ENCODE data around the gene IGF2R.
A peak's percentile ranks its signal among the peaks of the same experiment; 100 is the strongest.
"Not testable (repeated sequence)": the region's sequence is repeated elsewhere in the genome, so short reads cannot be mapped to it uniquely, and the experiment has no call there.

The IGF2R gene, protein sequence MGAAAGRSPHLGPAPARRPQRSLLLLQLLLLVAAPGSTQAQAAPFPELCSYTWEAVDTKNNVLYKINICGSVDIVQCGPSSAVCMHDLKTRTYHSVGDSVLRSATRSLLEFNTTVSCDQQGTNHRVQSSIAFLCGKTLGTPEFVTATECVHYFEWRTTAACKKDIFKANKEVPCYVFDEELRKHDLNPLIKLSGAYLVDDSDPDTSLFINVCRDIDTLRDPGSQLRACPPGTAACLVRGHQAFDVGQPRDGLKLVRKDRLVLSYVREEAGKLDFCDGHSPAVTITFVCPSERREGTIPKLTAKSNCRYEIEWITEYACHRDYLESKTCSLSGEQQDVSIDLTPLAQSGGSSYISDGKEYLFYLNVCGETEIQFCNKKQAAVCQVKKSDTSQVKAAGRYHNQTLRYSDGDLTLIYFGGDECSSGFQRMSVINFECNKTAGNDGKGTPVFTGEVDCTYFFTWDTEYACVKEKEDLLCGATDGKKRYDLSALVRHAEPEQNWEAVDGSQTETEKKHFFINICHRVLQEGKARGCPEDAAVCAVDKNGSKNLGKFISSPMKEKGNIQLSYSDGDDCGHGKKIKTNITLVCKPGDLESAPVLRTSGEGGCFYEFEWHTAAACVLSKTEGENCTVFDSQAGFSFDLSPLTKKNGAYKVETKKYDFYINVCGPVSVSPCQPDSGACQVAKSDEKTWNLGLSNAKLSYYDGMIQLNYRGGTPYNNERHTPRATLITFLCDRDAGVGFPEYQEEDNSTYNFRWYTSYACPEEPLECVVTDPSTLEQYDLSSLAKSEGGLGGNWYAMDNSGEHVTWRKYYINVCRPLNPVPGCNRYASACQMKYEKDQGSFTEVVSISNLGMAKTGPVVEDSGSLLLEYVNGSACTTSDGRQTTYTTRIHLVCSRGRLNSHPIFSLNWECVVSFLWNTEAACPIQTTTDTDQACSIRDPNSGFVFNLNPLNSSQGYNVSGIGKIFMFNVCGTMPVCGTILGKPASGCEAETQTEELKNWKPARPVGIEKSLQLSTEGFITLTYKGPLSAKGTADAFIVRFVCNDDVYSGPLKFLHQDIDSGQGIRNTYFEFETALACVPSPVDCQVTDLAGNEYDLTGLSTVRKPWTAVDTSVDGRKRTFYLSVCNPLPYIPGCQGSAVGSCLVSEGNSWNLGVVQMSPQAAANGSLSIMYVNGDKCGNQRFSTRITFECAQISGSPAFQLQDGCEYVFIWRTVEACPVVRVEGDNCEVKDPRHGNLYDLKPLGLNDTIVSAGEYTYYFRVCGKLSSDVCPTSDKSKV (N-terminal part only)

DNA sequence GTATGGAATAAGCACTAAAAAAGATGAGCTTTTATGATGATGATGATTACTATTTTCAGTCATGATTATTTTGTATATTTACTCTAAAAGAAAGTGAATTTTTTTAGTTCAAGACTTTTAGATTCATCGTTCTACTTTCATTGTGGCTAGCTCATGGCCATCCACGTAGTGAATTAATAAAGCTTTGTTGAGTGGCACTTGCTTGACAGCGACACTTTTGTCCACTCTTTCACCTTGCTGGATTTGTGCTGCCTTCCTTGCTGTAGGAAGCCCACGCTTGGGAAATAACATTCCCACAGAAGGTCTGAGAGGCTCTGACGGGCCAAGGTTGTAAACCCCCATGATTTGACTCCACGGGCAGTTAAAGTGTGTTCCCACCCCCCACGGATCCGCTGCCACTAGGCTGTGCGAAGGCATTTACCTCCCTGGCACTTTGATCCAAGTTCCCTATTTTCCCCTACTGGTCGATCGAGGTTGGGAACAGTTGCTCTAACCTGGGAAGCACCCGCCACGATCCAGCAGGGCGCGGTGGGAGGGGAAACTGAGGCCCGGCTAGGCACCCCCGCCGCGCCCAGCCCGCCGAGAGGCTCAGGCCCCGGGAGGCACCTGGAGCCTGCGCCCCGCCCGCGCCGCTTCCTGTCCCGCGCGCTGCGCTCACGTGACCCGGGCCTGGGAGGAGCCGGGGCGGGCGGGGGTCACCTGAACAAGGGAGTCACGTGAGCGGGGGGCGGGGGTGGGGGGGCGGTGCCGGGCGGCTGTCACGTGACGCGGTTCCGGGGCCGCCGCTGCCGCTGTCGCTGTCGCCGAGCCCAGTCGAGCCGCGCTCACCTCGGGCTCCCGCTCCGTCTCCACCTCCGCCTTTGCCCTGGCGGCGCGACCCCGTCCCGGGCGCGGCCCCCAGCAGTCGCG, at the start of gene IGF2R:
TSS of gene IGF2R (plus strand) at position 788 of the 909 bp plus-strand sequence. CDS start 165 bp downstream, outside the sequence.
- peak; percentile 95 for DNase-seq

DNA sequence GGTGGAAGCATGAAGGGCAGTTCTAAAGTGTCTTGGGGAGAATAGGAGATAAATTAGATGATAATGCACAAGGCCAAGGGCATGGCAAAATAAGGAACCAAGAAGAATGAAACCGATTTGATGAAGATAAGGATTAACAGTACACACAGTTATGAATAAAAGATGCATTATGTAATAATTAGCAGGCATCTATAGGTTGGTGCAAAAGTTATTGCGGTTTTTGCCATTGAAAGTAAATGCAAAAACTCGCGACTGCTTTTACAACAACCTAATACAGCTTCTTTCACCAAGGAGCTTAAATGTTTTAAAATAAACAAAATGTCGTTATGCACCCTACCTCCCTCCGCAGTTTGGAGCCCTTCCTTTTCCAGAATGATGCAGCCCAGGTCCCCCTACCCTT, 49.1 kb upstream of the IGF2R start:
- DNase-seq = no peak

DNA sequence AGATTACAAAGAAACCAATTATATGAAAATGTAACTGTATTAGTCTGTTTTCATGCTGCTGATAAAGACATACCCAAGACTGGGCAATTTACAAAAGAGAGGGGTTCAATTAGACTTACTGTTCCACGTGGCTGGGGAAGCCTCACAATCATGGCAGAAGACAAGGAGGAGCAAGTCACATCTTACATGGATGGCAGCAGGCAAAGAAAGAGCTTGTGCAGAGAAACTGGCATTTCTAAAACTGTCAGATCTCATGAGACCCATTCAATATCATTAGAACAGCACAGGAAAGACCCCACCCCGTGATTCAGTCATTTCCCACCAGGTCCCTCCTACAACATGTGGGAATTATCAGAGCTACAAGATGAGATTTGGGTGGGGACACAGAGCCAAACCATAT, 44.7 kb upstream of the IGF2R start:
- DNase-seq = not testable (repeated sequence)

DNA sequence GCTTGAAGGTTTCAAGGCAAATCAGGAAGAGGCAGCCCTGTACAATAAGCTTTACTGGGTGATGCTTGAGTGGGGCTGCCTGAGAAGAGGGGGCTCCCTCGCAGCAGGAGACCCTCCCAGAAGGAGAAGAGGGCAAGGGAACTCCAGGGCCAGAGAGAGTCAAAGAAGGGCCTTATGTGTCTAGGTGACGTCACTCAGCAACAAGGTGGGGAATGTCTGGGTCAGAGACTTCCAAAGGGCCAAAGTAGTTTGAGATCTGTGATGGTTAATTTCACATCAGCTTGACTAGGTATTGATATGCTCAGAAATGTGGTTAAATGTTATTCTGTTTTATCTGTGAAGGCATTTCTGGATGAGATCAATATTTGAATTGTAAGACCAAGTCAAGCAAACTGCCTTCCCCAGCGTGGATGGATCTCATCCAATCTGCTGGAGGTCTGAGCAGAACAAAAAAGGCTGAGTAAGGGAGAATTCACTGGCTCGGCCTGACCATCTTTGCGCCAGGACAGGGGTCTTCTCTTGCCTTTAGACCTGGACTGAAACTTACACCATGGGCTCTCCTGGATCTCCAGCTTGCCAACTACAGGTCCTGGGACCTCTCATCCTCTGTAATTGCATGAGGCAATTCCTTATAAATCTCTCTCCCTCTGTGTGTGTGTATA, 42.2 kb upstream of the IGF2R start:
- DNase-seq = no peak

DNA sequence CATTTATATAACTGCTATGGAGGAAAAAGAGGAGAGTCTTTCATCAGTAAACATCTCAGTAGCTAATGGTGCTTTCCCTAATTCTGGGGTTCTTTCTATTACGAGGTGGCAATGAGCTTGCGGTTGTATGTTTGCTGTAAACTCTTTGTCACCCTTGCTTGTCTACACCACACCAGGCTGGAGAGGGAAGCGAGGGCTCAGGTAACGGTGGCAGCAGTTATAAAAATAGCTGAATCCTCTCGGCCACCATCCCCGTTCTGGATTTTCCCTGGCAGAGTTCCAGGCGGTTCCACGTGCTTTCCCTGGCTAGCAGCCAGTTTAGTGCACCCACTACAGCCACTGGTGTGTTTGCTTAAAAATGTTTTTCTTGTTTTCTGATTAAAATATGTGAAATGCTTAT, 39.1 kb upstream of the IGF2R start:
- peak; percentile 67 for DNase-seq

DNA sequence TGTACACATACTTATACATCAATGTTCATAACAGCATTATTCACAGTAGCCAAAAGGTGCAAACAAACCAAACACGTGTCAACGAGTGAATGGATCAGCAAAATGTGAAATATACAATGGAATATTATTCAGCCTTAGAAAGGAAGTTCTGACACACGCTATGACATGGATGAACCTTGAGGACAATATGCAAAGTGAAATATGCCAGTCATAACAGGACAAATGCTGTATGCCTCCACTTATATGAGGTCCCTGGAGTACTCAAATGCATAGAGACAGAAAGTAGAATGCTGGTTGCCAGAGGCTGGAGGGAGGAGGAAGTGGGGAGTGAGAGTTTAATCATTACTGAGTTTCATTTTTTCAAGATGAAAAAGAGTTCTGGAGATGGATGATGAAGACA, 37.8 kb upstream of the IGF2R start:
- DNase-seq = no peak

DNA sequence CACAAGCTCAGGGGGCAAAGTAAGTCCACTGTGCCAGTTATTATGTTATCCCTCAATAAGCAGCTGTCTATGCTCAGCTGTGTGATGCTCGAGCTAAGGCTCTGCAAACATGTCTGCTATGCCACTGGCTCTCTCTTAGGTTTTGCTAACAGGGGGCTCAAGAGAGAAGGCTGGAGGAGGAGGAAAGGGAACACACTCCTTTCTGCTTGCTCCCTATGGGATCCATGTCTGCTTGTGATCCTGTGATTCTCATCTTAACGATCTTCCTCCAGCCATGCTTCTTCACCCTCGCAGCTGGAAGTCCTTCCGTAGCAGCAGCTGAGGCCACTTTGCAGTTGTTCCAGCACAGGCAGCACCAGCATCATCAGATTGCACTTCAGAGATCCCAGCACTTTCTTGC, 37.0 kb upstream of the IGF2R start:
- no peak for DNase-seq

DNA sequence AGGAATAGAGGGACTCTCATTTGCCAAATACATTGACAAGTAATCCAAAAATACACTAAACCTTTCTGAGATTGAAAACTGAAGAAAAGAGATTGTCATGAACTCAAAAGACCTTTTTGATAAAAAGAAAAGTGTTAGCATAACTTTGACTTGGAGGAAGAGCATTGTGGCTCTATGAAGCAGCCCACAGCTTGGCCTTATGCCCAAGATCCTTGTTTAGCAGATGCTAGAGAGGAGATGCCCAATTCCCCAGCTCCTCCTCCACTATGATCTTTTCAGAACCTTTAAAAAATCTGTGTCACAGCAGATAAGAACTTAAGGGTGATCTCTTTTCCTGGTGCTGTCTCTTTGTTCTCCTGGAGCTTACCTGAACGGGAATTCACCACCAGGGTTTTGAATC, 35.8 kb upstream of the IGF2R start:
- no peak for DNase-seq

DNA sequence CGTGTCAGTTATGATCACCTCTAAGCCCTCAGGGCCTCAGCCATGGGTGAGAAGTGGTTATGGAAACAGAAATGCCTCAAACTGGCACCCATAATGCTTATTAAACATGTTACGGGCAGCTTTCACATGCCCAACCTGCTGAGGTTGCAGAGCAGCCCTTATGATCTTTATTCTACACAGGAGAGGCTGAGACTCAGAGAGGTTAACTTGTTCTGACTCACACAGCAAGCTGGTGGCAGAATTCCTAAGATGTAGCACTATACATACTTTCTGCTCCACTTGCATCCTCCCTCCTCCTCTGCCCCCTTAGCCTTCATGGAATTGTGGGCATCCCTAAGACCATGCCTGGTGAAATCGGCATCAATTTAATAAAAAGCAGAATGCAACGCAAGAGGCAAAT, 34.7 kb upstream of the IGF2R start:
- no peak for DNase-seq

DNA sequence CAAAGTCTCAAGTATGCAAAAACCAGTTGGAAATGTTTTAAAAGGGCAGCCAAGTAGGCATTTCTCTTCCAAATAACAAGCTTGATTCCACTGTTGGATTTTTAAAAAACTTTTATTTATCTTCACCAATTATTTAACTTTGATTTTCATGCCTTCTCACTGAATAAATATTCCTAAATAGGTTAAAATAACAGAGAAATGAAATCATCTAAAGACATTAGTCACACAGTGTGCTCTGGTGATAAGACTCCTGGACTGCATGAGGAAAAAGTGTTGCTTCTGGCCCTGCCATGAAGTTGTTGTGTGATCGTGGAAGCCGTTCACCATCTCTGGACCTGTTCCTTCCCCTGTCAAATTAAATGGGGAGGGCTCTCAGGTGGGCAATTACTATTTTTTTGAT, 33.8 kb upstream of the IGF2R start:
- DNase-seq = no peak

DNA sequence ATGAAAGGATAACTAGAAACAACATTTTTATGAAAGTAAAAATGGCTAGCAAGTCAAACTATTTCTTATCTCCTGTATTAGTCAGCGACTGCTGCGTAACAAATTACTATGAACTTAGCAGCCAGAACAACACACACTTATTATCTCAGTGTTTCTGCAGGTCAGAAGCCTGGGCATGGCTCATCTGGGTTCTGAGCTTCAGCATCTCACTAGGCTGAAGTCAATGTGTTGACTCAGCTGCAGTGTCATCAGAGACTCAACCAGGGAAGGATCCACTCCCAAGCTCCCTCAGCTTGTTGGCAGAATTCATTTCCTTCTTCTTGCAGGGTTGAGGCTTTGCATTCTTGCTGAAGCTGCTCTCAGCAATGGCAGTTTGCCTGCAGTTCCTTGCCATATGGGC, 33.2 kb upstream of the IGF2R start:
- DNase-seq = peak; percentile 4

DNA sequence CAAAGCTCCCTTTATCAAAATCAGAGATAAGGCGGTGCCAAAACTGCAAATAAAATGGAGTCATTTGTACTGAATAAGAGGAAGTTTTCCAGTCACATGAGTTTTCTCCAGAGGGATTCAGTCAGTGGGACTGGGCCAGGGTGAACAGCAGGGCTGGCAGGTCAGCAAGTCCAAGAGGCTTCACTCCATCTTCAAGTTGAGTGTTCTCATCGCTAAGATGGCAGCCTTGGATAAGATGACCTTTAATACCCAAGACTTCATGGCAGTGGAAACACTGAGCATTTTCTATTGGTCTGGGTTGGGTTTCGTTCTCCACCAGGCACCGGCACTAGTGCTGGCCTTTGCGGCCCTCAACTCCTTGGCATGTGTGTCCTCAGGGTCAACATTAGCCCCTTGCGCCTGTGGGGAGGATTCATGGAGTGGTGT, 29.3 kb upstream of the IGF2R start:
- DNase-seq = no peak

DNA sequence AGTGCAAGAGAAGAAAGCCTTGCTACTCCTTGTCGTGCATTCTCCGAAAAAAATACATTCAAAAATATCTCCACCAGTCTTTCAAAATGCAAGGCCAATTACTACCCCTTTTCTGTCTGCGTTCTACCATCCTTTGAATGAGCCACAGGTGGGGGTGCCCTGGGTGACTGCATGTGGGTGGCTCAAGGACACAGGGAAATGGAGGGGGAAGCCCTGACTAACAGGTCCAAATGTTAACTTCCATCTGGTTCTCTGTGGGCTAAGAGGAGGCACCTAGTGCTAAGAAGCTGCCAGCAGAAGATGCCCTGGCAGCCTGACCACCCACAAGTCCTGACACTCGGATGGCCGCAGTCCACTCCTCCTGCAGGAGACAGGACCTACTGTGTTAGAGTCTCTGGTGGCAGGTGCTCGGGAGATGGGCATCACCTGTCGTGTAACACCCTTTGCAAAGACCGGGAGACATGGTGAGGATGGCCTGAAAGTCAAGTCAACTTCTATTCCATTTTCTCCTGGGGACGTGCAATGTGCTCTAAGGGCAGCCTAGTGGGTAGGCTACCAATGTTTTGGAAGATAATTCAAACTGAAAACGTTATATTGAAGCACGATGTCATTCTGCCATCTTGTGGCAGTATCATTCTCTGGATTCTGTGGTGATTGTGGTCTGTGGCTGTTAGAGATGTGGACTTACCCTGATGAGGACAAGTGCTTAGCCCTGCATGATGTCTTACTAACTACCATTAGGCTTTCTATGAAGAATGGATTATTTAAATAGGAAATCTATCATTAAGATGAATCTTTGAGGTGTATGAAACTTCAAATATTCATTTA, 27.4 kb upstream of the IGF2R start:
- DNase-seq = peak; percentile 47

DNA sequence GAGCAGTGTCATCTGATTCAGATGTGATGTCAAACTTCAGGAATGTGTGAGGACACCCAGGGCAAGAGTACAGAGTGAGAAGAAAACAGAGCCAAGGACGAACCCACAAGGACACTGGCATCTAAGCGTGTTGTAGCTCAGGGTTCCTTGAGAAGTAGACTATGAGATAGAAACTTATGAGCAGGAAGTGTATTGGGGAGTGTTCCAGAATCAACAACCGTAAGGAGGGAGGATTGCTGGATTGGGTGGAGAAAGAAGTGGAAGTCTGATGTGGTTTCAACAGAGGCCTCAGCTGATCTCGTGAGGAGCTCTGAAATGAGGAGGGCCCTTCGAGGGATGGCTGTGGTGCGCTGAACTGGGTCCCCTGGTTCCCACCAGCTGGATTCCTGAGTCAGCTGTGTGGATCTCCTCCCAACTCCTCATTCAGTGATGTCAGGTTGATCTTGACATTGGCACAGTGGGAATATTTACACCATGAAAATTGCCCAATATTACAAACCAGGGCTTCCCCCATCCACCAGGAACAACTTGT, 25.7 kb upstream of the IGF2R start:
- no peak for DNase-seq

DNA sequence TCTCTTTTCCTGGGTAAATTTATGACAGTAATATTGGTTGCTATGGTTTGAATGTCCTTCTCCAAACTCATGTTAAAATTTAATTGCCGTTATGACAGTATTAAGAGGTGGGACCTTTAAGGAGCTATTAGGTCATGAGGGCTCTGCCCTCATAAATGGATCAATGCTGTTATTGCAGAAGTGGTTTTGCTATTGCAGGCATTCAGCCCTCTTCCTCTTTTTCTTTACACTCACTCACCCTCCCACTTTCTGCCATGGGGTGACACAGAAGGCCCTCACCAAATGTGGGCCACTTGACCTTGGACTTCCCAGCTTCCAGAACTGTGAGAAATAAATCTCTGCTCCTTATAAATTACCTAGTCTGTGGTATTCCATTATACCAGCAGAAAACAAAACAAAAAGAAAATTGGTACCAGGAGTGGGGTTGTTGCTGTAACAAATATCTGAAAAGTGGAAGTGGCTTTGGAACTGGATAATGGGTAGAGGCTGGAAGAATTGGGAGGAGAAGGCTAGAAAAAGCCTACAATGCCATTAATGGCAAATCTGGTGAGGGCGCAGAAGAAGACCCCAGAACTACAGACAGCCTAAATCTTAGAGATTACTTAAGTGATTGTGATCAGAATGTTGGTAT, 24.8 kb upstream of the IGF2R start:
- DNase-seq = no peak

DNA sequence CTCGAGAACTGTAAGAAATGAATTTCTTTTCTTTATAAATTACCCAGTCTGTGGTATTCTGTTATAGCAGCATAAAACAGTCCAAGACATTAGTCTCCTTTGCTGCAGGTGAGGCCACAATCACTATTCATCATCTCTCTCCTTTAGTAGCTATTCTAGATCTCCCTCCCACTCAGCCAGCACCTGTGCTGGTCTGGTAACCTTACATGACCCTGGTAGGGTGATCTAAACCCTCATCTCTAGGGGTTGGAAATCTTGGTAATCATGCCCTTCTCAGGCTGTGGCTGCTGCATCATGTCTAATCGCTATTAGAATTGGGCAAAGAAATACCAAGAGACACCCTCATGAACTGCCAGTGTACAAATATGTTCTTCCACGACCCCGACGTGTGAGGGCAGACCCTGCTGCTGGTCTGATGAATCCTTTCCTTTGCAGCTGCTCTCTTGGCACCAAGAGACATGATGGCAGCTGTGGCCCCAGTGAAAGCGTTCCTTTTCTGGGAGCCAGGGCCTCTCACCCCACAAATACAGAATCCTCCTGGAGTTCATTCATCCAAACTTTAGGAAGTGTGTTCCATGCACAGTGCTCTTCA, 23.0 kb upstream of the IGF2R start:
- DNase-seq = no peak

DNA sequence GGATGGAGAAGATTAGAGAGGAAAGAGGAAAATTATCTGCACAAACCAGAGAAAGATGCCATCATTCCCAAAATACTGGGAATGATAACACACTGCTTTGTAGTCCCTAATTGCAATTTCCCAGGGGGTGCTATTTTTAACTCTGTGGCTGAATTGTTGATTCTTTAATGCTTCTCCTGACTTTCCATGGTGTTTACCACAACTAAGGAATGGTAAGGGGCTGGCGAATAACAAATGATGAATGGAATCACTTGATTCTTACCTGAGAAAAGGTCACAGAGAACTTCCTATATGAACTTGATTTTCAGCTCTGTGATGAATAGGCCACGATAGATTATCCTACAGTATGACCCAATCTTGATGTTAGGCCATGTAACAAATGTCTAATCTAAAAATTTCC, 22.0 kb upstream of the IGF2R start:
- DNase-seq = no peak

DNA sequence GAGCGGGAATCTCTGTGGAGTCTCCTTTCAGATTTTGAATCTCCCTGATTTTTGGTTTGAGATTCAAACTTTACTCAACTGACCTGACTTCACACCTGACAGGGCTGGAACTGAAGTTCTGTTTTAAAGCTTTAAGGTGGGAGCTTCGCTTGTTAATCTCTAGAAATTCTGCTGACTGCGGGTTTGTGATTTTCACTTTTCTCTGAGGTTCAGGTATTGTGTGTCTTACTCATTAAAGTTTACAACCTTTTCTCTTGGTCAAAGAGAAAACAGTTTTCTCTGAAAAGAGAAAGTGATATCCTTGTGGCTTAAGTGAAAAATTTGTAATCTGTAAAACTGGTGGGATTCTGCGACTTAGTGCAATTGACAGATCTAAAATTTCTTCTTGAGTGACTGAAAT, 20.7 kb upstream of the IGF2R start:
- no peak for DNase-seq

DNA sequence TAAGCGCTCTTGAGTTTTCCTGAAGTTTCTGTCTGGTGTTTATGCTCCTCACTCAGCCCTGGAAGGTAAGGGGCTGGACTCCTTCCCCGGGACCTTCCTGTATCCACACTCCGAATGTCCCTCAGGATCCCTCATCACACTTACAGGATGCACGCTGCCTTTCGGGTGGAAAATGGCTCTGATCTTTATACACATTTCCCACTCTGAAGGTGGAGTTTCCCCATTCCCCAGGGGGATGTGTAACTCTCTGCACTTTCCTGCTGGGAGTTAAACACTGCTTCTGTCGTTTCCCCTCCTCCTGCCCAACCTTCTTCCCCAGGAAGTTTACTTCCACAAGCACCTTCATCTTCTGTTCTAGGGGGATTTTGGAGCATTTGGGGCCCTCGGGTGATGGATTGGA, 17.1 kb upstream of the IGF2R start:
- no peak for DNase-seq
